Esophagus squamous epithelium (tissue), 4 donors: ENCODE results near the gene ANKRD13C.

Experiments used
- CTCF ChIP-seq, 6 experiments: fragments of 450-650 bp in 4 of 6; fragments of 200-600 bp in 2 of 6; sonication (generic) in 2 of 6; IDR thresholded peaks; one replicate each; pipeline ENCODE4 v1.5.1; 2016 to 2019; ENCODE audit warnings: antibody characterized with exemption in 6 of 6, mild to moderate bottlenecking in 4 of 6, moderate library complexity in 4 of 6
- POLR2A ChIP-seq, 4 donors: fragments of 450-650 bp; IDR thresholded peaks; one replicate each; pipeline ENCODE4 v1.6.1; 2017; ENCODE audit warnings: antibody characterized with exemption in 4 of 4, mild to moderate bottlenecking in 4 of 4, moderate library complexity in 3 of 4

- no peak for TF ChIP-seq CTCF (IDR thresholded peaks at IDR 0.05)
- no peak for TF ChIP-seq POLR2A (IDR thresholded peaks at IDR 0.05)
Measured at GRCh38 chr1:70247768-70248167, 106.8 kb downstream of the ANKRD13C start.
